Dedifferentiated amniotic fluid mesenchymal stem cell (primary cell): ENCODE measurements around the gene ATP5PO.

ENCODE experiments used
- DNase-seq: peaks from one replicate; pipeline ENCODE4 v3.0.0-alpha.2; 2016; ENCODE audit errors: extremely low spot score

The ATP5PO gene

DNA sequence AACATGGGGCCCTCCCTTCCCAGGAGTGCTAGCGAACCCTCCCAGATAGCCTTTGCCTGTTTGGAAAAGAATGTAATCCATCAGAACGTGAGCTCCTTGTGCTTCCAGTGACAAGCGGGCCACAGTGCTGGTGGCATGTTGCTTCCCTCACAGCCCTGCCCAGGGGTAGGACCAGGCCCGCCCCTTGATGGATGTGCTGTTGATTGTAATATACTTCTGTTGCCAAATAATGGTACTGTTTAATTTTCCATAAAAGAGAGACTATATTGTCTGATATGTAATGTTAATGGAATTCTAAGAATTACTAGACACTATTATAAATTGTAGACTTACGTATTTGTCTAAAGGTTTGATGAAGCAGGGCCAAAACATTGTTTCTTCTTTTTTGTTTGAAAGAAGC, 16.4 kb downstream of the ATP5PO start:
- DNase-seq, result no peak

DNA sequence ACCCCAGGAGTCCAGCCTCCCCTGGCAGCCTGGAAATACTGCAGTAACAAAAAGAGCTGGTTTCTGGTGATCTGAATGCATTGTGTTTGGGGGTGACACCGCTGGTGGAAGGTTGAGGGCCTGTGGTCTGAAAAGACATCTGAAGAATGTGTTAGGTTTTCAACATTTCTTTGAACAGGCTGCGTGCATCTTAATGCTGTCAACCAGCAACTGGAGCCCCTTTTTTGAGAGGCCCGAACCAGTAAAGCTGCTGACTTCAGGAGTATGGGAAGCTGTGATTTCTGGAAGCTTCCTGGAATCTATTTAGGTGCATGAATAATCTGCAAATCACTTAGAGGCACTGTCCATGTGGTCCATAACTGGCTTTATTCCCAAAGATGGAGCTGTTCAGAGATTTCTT, 17.0 kb downstream of the ATP5PO start:
- no peak for DNase-seq

DNA sequence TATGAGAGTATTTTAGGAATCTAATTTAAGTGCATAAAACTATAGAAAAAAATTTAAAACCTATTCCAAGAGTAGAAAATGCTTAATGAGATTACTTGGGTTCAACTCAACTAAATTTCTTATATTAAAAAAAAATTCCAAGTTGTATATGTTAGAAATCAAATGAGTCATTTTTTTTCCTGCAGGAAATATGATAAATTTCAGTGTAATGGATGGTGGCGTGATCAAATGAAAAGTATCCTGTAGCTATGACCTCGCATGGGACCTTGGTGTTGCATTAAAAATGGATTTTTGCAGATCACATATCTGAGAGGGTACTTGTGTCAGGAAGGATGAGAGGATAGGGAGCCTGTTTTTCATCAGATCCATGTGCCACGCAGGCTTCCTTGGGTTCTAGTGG, 17.9 kb downstream of the ATP5PO start:
- no peak for DNase-seq

DNA sequence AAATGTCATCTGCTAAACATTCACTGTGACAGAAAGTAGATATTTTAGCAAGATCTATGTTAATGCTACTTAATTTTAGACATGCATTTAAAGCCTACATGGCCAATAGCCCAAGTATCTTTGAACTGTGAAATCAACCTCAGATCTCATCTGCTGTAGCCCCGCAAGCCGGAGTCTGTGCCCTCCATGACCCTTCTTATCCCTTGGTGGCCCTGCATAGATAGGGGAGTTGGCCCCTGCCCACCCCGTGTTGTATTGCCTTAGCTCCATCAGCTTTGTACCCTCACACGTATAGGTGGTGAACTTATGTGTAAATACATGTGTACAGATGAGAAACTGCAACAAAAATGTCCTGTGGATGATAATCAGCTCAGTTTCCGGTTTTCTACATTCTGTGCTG, 18.5 kb downstream of the ATP5PO start:
- no peak for DNase-seq

DNA sequence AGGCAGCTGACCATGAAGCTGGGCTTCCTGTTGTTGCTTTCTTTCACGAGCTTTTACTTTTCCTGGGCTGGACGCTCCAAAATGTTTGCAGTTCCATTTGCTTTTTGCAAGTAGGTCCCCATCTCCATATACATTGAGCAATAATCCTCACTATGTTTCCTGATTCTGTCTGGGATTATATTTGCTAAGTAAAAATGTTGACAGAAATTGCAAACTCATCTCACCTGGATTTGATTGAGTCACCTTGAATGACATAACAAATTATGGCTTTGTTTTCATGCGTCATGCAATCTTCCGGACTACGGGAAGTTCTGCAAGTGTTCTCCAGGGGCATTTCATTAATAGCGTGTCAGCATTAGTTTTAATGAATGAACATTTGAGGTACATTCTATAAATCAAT, 18.9 kb downstream of the ATP5PO start:
- no peak for DNase-seq

DNA sequence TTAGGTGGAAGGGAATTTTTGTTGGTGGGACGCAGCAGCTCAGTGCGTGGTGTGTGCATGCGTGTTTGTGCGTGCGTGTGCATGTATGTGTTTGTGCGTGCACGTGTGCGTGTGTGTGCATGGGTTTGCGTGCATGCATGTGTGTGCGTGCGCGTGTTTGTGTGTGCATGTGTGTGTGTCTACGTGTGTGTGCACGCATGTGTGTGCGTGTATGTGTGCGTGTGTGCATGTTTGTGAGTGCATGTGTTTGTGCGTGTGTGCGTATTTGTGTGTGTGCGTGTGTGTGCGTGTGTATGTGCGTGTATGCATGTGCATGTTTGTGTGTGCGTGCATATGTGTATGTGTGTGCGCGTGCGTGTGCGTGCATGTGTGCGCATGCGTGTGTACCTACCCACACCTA, 20.2 kb downstream of the ATP5PO start:
- DNase-seq, result no peak

DNA sequence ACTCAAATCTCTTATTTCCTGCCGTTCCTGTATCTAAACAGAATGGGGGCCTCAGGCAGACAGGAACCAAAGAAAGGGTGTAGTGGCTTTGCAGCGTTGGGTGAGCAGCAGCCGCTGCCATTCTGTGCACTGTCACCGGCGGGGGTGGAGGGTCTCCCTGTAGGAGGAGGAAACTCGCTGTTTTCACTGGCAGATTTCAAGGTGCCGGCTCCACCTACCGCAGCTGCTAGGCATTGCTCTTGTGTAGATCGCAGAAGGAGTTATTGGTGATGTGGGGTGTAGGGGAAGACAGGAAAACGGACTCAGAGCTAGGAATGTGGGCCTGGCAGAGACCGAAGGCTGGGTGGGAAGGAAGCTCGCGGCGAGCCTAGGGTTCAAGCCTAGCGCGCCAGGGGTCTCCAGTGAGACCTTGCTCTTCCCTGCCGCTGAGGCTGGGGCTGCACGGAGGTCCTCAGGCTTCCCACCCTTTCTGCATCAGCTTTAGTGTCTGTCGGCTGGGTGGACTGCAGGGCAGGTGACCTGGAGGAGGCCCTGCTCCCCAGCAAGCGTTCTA, 20.8 kb downstream of the ATP5PO start:
- DNase-seq, result peak; percentile 86

DNA sequence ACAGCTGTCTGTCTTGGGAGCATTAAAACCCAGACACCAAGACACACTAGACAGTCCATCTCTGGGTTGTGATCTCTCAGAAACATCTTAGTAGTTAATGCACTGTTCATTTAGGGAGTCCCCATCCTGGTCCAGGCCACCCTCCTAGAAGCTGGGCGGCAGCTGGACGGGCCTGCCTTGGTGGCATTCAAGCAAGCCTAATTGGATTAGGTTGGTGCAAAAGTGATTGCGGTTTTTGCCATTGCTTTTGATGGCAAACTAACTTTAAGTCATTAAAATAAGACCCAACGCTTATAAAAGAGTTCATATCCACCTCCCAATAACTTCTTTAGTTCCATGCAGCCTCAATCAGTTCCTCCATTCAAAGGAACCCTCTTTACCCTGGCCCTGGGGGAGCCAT, 21.7 kb downstream of the ATP5PO start:
- no peak for DNase-seq

DNA sequence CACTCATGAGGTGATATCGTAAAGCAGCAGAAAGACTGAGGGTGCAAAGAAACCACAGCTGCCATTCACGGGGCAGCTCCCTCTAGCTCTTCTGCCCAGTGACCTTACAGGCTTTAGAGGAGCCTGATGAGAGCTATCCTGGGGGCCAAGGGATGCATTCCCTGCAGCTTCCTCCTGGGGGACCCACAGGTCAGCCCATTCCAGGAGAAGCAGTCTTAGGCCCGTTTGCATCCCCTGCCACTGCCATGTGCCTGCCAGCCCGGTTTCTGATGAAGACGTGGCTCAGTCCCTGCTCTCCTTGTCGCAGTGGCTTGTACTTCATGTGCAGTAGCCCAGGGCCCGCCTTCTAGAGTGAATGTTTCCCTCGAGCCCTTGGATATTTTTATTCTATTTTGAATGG, 22.8 kb downstream of the ATP5PO start:
- no peak for DNase-seq

DNA sequence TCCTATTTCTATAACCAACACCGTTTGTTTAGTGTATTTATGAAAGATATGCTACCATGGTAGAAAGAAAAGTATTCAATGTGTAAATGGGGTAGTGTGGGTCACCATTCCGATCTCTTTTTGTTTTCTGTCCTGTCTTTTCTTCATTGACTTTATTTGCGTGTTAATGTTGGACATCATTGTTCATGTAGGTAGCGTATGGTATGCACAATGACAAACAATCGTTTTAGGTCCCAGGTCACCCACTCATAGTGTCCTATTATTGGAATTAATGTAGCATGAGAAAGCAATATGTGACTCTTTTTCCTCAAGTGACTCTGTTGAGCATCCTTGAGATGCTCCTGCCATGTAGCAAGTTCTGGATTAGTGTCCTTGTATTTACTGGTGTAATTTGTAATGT, 25.4 kb downstream of the ATP5PO start:
- no peak for DNase-seq

DNA sequence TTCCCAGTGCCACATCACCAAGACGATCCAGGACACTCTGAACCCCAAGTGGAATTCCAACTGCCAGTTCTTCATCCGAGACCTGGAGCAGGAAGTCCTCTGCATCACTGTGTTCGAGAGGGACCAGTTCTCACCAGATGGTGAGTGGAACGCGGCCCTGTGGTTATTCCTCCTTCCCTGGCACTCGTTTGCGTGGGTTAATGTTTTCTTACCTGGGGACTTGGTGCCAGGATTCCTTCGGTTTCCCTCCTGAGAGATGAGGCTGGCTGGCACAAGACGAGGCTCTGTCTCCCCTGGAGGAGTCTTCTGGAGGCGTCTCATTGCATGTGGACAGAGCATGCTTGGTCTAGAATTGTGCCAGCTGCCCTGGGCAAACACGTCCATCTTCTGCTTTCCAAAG, 29.3 kb downstream of the ATP5PO start:
- DNase-seq, result no peak

DNA sequence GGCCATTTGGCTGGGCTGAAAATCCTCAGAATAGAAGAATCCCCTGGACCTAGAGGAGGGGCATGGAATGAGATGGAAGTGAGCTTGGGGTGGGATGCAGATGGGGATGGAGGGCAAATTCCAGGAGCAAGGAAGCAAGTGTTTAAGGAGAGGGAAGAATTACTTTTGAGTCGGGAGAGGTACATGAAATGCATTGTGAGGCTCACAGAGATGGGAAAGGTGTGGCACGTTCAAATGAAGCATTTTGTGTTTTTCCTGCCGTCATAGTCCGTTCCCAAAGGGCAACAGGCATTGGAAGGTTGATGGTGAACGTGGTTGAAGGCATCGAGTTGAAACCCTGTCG, 30.5 kb downstream of the ATP5PO start:
- no peak for DNase-seq

DNA sequence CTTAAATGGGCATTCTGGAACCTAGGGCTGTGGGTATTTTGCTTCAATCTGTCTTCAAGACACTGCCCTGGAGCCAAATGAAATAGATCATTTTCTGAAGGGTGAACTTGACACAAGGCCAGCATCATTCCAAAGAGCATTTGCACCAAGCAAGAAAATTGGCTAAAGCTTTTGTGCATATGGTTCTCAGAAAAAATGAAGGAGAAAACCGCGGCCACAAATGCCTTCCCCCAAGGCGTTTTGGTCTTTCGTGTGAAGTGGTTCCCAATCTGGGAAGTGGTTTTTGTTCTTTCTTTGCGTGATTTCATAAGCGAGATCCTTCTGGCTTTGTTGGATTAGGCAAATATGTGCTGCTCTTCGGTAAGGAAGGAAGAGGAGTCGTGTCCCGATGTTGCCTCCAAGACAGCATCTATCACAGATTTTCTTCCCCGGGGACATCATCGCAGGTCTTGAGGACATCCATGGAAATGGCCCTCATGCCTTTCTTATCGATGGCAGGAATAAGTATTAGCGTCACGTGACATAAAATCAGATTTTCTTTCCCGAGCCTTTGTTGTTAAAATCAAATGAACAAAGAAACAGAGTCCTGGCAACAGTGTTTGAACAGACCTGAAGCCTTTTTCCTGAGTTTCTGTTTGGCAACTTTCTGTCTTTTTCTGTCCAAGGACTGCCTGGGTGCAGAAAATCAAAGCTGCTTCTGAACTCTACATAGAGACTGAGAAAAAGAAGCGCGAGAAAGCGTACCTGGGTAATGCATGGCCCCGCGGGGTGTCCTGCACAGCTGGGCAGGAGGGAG, 31.0 kb downstream of the ATP5PO start:
- DNase-seq, result peak; percentile 76

DNA sequence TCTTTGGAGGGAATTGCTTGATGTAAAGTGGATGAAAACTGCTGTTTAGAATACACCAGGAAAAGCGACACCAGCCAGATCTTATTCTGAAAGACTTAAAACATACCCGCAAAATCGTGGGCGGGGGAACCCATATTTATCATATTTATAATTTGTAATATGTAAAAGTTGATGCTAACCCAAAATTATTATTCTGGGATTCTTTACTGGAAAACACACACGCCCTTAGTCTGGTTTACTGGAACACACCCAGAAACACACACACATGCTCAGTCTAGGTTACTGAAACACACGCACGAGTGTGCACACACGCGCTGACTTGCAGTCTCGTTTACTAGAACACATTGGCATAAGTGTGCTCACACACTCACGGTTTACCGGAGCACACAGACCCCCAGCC, 32.5 kb downstream of the ATP5PO start:
- DNase-seq, result no peak

DNA sequence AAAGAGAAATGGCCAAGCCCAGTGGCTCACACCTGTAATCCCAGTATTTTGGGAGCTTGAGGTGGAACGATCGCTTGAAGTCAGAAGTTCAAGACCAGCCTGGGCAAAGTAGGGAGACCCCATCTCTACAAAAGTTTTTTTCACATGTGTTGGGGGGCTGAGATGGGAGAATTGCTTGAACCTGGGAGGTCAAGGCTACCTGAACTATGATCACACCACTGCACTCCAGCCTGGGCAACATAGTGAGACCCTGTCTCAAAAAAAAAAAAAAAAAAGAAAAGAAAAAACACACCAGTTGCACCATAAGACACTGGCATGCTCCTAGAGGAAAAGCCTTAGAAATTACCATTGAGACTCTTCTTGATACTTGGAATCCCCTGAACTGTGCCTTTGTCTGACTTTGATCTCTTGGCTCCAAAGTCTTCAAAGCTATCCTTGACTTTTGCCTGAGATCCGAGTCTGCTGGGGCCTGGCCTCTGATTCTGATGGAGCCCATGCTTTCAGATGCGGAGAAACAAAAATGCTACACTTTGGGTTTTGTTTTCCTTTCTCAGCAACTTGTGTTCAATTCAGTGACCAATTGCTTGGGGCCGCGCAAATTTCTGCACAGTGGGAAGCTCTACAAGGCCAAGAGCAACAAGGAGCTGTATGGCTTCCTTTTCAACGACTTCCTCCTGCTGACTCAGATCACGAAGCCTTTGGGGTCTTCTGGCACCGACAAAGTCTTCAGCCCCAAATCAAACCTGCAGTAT, 33.7 kb downstream of the ATP5PO start:
- no peak for DNase-seq

DNA sequence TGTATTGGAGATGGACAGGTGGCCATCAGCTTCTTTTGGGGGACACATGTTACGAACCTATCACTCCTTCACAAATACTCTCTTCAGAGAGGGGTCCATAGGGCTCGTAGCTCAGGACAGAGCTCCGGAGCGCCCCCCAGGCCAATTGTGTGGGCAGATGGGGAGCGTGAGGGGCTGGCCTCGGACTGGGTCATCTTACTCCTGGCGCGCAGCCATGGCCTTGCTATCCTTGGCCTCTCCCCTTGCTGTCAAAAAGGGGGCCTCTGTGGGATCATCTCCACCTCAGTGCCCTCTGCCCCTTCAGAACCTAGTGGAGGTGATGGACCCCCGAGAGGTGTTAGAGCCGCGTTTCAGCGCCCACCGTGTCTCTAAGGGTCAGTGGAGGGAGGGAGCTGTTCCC, 35.0 kb downstream of the ATP5PO start:
- no peak for DNase-seq

DNA sequence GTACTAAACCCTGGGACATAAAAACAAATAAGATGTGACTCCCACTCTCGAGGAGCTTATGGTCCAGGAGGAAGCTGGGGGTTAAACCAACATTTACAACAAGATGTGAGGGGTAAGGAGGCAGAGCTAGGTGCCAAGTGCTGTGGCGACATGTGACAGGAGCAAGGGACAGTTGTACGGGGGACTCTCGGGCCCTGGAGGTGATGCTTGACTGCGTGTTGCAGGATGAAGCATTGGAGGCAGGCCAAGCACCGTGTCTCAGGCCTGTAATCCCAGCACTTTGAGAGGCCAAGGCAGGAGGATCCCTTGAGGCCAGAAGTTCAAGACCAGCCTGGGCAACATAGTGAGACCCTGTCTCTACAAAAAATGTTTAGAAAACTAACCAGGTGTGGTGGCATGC, 36.8 kb downstream of the ATP5PO start:
- no peak for DNase-seq

DNA sequence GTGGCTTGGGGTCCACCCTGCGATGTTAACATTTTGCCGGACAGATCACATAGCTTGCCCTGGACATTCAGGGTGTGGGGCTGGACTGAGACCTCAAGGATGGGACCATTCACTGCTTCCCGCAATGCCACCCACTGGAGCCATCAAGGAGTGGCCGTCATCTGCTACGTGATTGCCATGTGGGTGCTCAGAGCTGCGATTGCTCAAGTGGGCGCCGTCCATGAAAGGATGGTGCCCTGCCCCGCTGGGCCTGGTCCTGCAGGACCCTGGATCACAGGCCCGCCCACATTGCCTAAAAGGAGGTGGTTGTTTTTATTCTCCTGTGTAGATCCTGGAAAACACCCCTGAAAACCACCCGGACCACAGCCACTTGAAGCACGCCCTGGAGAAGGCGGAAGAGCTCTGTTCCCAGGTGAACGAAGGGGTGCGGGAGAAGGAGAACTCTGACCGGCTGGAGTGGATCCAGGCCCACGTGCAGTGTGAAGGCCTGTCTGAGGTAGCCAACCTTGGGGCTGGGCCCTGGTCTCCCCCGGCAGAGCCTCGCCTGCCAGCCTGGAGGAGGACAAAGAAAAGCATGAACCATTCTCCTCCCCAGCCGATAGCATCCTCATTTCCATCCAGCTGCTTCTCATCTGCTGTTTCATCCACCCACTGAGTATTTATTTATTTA, 40.4 kb downstream of the ATP5PO start:
- no peak for DNase-seq

DNA sequence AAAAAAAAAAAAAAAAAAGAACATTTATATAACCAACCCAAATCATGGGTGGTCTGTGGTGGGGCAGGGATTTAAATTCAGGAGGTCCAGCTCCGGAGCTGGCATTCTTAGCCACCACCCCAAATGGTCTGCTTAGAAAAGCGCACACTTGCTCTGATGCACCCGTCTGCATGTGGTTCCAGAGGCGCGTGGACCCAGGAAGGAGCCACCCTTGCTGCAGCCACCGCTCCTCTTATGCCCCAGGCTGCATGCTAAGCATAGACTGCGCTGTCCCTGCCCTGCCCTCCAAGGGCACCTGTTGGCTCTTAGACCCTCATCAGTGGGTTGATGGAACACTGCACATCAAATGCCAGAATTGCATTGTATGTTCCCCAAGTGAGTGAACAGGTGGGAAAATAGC, 41.4 kb downstream of the ATP5PO start:
- DNase-seq, result no peak

DNA sequence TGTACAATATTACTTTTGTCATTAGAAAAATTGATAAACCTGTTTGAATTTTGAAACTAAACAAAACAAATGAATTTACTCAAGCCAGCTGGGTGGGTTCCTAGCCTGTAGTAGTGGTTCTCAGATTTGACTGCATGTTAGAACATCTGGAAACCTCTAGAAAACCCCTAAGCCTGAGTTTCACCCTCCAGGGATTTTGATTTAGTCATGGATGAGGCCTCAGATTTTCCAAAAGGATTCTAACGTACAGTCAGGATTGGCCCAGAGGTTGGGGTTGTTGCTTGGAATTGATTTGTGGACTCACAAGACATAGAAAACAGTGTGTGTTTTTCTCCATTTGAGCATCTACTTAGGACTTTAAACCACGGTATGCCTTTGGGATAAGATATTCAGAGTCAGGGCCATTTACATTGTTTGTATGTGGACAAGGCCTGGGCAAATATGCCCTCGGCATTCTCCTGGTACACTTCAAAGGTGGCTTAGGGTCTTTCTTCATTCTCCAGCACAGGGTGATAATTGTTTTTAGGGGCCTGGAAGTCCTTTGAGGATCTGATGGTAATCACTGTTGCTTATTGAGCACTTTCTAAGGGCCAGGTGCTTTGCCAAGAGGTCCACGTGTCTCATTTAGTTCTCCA, 42.6 kb downstream of the ATP5PO start:
- no peak for DNase-seq

DNA sequence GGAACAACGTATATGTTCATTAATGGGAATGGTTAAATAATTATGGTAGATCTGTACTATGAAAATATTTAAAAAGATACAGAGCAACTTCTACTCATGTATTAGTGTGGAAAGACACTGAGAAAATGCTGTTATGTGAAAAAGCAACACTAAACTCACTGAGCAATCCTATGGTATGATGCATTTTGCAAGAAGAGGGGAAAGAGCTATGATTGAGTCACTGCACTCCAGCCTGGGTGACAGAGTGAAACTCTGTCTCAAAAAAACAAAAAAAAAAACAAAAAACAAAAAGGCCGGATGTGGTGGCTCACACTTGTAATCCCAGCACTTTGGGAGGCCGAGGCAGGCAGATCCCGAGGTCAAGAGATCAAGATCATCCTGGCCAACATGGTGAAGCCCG, 44.4 kb downstream of the ATP5PO start:
- no peak for DNase-seq

DNA sequence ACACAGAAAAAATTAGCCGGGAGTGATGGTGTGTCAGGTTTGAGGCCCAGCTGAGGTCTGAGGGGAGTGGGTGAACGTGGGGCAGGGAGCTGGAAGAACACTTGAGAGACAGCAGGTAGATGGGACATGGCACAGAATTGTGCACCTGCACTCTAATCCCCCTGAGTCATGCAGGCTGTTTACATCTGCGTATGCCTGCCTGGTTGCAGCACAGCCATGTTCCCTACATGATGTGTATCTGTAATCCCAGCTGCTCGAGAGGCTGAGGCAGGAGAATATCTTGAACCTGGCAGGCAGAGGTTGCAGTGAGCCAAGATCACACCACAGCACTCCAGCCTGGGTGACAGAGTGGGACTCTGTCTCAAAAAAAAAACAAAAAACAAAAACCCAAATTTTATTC, 44.8 kb downstream of the ATP5PO start:
- no peak for DNase-seq
